Stimulated activated naive CD4-positive, alpha-beta T cell treated with Interleukin-2 at 50 U/mL for 16 hours (primary cell): Measurements from ENCODE around the gene SATB2.

Source experiments
- DNase-seq: peaks from one replicate; lab custom pipeline; 2025; lab: John Stamatoyannopoulos, UW

Gene SATB2

GRCh38 chr2:199452260-199452990 lies 5.3 kb downstream of the SATB2 start:
- no peak for DNase-seq

GRCh38 chr2:199449956-199450355 lies 7.8 kb downstream of the SATB2 start:
- no peak for DNase-seq

- DNase-seq, result no peak
Observed at GRCh38 chr2:199449455-199449854, 8.3 kb downstream of the SATB2 start.

- no peak for DNase-seq
Observed at GRCh38 chr2:199446996-199447576, 10.7 kb downstream of the SATB2 start.

GRCh38 chr2:199444749-199445148 lies 13.0 kb downstream of the SATB2 start:
- no peak for DNase-seq

GRCh38 chr2:199443589-199444130 lies 14.1 kb downstream of the SATB2 start:
- no peak for DNase-seq

- DNase-seq, result no peak
Observed at GRCh38 chr2:199442173-199442572, 15.6 kb downstream of the SATB2 start.

GRCh38 chr2:199441759-199442158 lies 16.0 kb downstream of the SATB2 start:
- no peak for DNase-seq

GRCh38 chr2:199440118-199440517 lies 17.6 kb downstream of the SATB2 start:
- DNase-seq, result no peak

GRCh38 chr2:199439542-199439941 lies 18.2 kb downstream of the SATB2 start:
- DNase-seq, result no peak

GRCh38 chr2:199439066-199439465 lies 18.7 kb downstream of the SATB2 start:
- no peak for DNase-seq

GRCh38 chr2:199434555-199434954 lies 23.2 kb downstream of the SATB2 start:
- no peak for DNase-seq

- no peak for DNase-seq
Observed at GRCh38 chr2:199433204-199433832, 24.4 kb downstream of the SATB2 start.

- no peak for DNase-seq
Observed at GRCh38 chr2:199431746-199432213, 26.0 kb downstream of the SATB2 start.

GRCh38 chr2:199430214-199430613 lies 27.5 kb downstream of the SATB2 start:
- no peak for DNase-seq

- no peak for DNase-seq
Observed at GRCh38 chr2:199428291-199428690, 29.4 kb downstream of the SATB2 start.

- DNase-seq, result no peak
Observed at GRCh38 chr2:199424160-199424559, 33.6 kb downstream of the SATB2 start.

- DNase-seq, result no peak
Observed at GRCh38 chr2:199419428-199419827, 38.3 kb downstream of the SATB2 start.

GRCh38 chr2:199414465-199414864 lies 43.3 kb downstream of the SATB2 start:
- no peak for DNase-seq

- DNase-seq, result no peak
Observed at GRCh38 chr2:199414001-199414400, 43.7 kb downstream of the SATB2 start.

- no peak for DNase-seq
Observed at GRCh38 chr2:199409759-199410529, 47.8 kb downstream of the SATB2 start.

- no peak for DNase-seq
Observed at GRCh38 chr2:199407421-199407820, 50.3 kb downstream of the SATB2 start.
